ENCODE data around the gene JMJD7.

DNA sequence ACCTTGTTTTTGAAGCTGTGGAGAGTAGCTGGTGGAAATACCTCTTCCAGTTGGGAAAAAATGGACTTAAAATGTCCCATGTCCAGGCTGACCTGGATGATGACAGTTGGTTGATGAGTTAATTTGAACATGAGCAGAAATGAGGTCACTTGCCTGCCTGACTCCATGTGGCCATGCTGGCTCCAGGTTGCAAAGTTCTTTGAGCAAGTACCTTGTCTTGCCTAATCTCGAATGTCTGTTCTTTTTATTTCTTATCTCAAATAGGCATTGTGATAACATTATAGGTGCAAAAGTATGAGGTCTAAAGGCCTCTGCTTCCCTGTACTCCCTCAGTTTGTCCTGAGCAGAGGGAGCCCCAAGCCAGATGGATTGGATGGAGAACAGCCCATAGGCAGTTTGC is 44.6 kb upstream of the JMJD7 start:
- TF ChIP-seq POLR2A (IDR thresholded peaks at IDR 0.05) (no peak), CTCF (IDR thresholded peaks at IDR 0.05) (no peak), POLR2AphosphoS5 (IDR thresholded peaks at IDR 0.05) (no peak), EP300 (IDR thresholded peaks at IDR 0.05) (no peak)
